COLO668 (cell line): ENCODE results near the gene KIFC3.
"Not testable (repeated sequence)": the region's sequence is repeated elsewhere in the genome, so short reads cannot be mapped to it uniquely, and the experiment has no call there.

ENCODE experiments used
- DNase-seq: peaks from one replicate; lab custom pipeline; 2025; ENCODE audit not compliant: unreplicated experiment; lab: John Stamatoyannopoulos, UW

The KIFC3 gene

DNA sequence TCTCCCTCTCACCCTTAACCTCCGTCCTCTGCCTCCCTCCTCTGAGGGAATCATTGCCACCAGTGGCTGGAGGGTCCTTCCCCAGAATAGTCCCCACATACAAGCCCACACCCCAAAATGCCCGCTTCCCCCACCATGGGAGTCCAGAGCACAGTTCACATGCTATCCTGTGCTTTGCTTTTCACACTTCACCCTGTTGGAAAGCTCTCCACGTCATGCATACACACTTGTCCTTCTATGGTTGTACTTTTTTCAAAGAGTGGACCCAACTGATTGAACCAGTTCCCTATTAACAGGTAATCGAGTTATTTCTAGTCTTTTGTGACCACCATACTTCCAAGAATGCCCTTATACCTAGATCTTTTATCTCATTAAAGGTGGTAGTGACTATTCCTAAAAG lies 23.8 kb upstream of the KIFC3 start:
- DNase-seq = no peak

DNA sequence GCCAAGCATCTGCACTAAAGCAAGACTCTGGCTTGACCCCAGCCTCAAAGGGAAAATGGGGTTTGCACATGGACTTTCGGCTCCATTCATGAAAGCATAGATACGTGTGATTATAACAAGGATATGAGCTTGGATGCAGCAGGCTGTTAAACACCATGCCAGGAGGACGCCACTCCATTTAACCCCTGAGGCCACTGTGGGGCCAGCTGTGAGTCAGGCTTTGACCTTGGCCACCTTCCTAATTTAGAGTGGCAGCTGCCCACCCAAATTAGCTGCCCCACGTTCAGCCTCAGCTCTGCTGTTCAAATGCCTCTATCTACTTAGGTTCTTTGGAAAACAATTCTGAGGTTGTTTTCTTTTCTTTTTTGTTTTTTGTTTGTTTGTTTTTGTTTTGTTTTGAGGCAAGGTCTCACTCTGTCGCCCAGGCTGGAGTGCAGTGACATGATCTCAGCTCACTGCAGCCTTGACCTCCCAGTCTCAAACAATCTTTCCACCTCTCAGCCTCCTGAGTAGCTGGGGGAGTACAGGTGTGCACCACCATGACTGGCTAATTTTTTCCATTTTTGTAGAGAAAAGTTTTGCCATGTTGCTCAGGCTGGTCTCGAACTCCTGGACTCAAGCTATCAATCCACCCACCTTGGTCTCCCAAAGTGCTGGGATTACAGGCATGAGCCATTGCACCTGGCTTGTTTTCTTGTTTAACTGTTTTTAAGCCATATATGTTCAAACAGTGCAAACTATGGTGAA lies 23.2 kb upstream of the KIFC3 start:
- no peak for DNase-seq

DNA sequence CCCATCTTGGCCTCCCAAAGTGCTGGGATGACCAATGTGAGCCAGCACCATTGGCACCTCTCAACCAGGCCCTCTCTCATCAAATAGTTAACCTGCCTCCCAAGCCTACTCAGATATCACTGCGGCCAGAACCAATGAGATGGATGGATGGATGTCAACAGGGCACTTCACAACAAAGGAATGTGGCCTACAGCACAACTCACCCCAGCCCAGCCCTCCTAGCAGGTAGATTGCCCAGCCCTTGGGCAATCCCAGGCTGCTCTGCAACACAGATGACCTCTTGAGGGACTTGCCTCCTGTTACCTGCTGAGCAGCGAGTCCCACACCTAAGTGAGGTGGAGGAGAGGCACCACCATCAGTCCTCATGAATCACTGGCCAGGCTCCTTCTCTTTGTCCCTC lies 22.6 kb upstream of the KIFC3 start:
- DNase-seq = peak; percentile 24

DNA sequence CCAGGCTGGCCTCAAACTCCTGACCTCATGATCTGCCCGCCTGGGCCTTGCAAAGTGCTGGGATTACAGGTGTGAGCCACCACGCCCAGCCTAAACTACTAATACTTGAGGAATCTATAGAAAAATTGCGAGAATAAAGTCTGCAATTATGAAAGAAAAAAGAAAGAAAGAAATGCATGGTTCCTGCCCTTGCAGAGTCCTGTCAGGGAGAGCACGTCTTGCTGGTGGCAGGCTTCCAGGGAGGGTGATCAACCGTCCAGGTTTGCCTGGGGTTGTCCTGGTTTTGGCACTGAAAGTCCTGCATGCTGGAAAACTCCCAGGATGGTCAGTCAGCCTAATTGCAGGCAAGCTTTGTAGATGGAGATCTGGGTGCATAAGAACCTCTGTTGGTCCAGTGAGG lies 21.5 kb upstream of the KIFC3 start:
- DNase-seq = no peak

DNA sequence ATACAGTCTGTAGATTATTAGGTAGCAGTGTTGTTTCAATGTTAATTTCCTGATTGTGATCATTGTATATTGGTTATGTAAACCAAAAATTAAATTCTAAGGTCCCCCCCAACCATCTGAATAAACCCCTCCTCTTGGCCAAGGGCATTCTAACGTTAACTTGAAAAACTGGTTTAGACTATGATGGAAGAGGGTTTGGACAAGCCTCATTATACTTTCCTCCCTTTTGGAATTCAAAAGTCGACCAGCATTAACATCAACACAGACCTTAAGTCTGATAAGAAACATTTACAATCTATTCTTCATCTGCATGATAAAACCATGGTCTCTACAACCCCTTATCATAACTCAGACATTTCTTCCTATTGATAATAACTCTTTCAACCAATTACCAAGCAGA lies 20.6 kb upstream of the KIFC3 start:
- DNase-seq = no peak

DNA sequence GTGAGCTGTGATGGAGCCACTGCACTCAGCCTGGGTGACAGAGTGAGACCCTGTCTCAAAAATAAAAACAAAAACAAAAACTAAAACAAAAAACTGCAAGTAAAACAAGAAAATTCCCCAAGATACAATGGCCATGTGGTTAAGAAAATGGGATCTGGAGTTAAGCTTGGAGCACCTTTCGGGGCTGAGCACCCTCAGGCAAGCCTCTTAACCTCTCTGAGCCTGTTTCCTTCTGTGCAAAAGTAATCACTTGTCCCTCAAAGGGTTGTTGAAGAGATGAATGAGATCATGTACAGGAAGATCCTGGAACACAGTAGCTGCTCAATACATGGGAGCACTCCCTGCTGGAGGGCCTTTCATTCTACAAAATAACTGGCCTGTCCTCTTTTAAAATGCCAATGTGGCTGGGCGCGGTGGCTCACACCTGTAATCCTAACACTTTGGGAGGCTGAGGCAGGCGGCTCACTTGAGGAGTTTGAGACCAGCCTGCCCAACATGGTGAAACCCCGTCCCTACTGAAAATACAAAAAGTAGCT lies 19.8 kb upstream of the KIFC3 start:
- DNase-seq = no peak

DNA sequence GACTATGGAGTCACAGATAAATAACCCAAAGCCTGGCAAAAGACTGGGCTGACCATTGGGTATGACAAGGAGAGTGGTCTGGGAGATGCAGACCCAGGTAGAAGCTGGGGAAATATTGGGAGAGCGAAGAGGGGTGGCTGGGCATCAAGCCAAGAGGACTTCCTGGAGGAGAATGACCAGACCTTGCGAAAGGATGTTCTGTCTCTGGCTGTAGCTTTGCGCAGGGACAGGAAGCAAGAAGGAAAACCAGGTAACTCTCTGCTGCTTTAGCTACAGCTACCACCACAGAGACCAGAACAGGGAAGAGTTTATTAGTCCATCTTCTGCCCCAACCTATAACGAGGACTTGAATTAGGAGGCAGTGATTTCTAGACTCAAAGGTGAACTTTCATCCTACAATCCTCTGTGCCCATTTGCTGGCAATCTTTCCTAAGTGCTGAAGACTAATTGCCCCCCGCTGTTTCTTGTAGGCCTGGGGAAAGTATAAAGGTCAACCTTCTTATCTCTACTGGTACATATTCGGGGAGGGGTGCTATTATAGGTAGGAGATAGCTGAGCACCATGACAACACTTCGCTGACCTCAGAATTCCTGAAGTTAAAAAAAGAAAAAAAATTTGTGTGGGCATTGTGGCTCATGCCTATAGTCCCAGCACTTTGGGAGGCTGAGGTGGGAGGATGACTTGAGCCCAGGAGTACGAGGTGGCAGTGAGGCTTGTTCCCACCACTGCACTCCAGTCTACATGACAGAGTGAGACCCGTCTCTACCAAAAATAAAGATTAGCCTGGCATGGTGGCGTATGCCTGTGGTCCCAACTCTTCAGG lies 19.1 kb upstream of the KIFC3 start:
- no peak for DNase-seq

DNA sequence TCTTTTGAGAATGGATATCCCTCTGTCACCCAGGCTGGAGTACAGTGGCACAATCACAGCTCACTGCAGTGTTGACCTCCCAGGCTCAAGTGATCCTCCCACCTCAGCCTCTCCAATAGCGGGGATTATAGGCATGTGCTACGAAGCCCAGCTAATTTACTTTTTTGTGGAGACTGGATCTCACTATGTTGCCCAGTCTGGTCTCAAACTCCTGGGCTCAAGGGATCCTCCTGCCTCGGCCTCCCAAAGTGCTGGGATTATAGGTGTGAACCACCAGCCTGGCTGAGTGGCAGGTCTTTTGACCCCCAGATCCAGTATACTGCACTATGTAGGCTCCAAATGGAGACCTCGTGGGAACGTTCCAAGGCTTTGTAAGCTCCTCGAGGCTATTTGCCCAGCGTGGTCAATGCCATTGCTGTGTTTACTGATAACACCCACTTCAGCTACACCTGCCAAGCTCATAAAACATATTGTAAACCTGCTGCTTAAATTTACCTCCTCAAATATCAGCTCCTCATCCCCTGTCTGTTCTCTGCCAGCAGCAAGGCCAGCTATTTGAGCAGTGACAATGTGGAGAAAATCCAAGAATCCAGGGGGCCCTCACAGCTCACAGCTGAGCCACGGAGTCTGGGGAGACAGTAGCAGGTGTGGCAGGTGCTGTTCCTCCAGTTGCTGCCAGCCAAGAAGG lies 16.2 kb upstream of the KIFC3 start:
- peak; percentile 86 for DNase-seq

DNA sequence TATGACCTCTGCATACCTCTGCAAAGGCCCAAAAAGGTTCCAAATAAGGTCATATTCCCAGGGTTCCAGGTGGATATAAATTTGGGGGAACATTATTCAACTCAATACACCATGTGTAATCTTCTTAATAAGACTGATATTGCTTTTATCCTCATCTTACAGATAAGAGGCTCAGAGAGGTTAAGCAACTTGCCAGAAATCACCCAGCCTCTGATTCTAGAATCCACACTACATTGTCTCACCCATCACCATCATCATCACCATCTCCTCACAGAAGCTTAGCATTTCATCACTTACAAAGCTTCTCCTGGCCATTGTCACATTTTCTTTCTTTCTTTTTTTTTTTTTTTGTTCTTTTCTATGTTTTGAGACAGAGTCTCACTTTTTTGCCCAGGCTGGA lies 15.4 kb upstream of the KIFC3 start:
- DNase-seq = no peak

DNA sequence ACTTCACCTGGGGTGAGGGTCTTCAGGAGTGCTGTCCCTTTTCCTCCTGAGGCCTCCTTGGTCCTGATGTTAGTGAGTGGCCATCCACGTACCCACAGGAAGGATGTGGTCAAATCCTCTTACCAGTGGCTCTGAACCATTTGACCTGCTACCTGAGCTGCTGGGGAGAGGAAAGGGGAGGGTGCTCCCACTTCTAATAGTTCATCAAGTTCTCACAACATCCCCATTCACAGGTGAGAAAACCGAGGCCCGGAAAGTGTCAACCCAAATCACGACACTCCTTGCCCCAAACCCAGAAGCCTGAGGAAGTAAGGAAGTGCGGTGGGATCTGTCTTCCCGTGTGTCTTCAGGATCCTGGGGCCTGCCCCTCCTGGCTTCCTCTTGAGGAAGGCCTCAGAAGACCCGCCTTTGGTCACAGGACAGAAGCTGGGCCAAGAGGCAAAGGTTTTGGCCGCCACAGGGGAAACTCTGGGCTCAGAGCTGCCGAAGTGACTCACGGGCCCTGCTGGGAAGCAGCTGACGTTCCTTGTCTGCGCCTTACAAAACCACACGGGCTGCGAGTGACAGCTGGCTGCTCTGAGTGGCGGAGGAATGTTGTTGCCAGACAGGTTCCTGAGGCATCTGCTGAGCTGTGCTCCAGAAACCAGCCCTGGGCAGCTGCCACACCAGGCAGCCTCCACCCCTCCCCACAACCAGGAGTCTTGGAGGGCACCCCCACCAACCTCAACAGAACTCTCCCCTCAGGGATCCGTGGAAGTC lies 13.9 kb upstream of the KIFC3 start:
- peak; percentile 80 for DNase-seq

DNA sequence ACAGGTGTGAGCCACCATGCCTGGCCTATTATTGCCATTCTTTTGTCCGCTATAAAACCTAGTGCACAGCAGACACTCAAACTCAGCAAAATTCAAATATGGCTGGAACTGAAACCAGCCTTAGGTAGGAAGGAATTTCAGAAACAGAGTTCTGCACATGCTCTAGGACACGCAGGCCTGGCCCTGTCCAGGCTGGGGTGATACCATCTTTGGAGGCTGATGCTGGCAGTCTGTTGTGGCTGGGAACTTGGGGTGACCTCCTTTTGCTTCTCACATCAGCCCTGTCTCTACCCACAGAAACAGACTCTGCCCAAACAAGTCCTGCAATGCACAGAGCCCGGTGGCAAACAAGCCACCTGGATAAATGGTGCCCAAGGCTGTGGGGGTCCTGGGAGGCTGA lies 12.6 kb upstream of the KIFC3 start:
- no peak for DNase-seq

DNA sequence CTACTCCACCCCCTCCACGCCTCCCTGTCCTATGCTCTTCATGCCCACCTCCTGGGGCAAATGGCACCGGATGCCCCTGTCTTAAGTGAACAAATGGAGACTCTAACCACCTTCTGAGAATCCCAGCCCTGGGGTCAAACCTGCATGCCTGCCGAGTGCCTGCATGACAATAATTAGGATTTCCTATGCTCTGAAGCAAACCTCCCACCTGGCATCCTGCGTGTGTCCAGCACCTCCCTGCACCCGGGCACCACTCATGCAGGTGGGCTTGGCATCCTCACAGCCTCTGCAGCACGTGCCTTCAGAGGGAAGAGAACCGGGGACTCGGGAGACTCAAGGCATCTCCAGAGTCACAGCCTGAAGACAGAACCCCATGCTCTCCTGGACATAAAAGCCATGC lies 11.2 kb upstream of the KIFC3 start:
- DNase-seq = no peak

DNA sequence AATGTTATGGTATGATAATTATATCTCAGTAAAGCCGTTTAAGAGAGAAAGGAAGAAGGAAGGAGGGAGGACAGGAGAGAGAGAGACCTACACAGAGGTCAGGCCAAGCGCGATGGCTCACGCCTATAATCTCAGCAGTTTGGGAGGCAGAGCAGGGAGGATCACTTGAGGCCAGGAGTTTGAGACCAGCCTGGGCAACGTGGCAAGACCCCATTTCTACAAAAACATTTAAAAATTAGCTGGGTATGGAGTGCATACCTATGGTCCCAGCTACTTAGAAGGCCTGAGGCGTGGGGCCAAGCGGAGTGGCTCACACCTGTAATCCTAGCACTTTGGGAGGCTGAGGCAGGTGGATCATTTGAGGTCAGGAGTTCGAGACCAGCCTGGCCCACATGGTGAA lies 9.0 kb upstream of the KIFC3 start:
- DNase-seq = not testable (repeated sequence)

DNA sequence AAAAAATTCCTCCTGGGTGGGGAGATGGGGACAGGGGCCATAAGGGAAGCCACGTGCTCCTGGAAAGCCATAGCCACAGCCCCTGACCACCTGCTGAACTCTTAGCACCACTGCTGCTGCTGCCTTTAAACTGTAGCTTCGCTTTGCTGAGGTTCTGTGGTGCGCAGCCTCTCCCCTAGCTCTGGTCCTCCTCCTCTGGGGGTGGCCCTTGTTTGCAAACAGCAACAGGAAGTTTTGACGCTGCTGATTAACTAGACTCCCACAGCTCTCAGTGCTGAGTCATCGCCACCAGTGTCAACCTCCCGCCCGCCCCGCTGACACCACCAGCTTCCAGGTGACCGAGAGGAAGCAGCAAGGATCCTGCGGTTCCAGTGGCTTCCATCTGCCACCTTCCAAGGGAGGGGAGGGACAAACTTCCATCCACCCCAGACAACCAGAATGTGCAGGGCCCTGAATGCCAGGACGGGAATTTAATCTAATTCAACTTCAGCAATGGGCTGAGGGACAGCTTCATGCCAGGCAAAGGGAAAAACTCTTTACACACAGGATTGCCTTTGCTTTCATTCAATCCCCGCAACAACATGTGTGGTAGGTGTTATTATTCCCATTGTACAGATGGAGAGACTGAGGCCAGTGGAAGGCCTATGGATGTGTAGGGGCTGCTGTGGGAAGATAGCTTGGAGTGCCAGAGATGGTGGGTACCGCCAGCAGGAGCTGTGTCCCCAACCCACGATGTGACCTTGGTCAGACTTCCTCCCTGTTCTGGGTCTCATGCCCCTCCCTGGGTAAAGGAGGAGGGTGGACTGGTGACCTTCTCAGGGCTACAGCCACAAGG lies 8.1 kb upstream of the KIFC3 start:
- DNase-seq = peak; percentile 92

DNA sequence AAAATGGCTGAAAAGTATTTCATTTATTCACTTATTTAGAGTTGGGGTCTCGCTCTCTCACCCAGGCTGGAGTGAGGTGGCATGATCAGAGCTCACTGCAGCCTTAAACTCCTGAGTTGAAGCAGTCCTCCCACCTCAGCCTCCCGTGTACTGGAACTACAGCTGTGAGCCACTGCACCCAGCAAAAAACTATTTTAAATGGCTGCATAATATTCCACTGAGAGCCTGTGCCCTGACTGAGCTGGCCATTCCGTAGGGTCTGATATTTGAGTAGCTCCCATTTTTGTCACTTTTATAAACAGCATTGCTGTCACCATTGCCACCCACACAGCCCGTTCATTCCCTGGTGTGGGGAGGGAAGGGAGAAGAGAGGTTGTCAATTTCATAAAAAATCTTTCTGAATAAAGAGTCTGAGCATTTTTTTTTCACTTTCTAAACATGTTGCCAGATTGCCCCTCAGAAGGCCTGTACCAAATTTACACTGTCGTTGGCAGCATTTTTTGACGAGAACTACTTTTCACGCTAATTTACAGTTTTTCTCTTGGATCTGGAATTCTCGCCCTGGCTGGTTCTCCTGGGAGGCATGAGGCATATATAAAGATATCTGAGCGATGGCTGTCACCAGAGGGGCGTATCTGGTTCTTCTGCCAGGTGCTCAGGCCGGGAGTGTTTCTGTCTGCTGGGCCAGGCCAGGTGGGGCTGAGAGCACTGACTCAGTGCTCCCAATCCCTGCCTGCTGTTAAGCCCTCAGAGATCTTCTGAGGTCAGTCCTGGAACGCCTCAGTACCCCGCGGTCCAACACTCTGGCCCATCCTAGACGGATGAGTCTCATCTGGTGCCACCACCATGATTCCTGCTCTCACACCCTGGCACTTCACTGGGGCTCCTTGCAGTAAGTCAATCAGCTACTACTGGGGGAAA lies 7.2 kb upstream of the KIFC3 start:
- DNase-seq = peak; percentile 52

DNA sequence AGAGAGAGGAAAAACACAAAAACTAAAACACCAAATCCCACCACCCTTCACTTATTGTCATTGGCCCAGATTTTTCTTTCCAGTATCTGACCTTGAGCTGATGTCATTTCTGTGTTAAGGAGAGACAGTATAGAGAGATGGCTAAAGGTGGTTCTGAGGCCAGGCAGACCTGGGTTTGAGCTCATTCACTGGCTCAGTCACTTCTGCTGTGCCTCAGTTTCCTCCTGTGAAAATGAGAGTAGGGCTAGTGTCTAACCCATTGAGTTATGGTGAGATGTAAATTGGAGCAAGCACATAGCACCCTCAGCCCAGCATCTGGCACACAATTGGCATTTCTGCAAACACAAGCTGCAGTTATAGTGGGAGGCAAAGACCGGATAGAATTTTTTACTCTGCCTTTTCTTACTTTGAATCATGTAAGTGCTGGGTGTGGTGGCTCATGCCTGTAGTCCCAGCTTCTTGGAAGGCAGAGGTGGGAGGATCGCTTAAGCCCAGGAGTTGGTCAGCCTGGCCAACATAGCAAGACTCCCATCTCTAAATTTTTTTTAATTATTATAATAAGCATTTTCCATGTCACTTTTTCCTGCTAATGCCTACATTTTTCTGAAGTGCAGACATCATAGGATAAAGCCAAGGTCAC lies 6.4 kb upstream of the KIFC3 start:
- DNase-seq = no peak

DNA sequence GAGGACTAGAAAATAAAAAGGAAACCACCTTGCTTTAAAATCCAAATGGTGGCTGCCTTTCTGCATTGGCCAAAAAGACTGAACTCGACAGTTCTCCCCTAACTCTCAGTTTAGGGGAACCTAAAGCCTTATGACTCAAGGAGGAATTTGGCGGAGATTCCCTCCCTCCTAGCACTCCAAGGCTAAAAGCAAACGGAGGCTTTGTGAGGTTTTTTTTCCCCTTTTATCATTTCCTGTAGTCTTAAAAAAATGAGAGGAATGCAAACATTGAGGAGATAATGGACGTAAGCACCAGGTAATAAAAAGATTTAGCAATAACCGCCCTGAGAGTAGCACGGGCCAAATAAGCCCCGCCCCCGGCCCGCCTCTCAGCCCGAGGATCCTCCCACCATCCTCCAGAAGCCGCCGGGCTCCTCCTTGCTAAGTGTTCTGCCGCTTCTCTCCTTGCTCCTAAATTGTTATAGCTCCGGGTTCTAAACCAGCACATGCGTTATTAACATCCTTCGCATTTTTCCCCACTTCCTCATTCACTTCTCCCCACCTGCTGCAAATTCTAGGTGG lies 5.8 kb upstream of the KIFC3 start:
- DNase-seq = peak; percentile 19

DNA sequence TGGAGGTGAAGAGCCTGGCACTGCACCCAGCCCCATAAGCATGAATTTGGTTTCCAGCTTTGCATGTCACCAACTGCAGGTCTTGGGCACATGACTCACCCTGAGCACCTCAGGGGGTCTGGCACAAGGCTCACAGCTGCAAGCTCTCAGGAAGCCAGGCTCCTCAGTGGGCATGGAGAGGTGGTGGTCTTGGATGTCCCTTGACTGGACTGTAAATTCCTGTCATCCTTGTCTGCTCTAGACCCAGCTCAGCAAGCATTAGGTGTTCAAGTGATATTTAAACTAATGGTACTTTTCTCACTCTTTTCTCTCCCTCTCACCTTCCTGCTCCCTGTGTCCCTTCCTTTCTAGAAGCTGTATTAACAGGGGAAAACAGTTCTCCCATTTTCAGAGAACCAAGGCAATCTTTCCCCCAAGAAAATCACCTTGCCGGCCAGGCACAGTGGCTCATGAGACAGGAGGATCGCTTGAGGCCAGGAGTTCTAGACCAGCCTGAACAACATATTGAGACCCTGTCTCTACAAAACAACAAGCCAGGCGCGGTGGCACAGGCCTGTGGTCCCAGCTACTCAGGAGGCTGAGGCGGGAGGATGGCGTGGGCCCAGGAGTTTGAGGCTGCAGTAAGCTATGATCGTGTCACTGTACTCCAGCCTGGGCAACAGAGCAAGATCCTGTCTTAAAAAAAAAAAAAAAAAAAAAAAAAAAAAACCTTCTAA lies 5.1 kb upstream of the KIFC3 start:
- peak; percentile 24 for DNase-seq
